Left ventricle myocardium inferior (tissue), 1 donor: ENCODE data around the gene SIGLEC6. TPM values are rescaled to one million over a fixed set of nuclear protein-coding genes. Genes with fewer than 3 reads are reported as not detected.

Experiments
- DNase-seq: peaks from one replicate; pipeline ENCODE4 v3.0.0-alpha.2; 2020
- H3K27ac ChIP-seq: fragments of 200-600 bp; replicated peaks from 2 replicates; pipeline ENCODE4 v1.8.0; 2021
- H3K27me3 ChIP-seq: fragments of 200-600 bp; 2 replicates; pipeline ENCODE4 v1.8.0; 2021; ENCODE audit warnings: low read depth
- H3K36me3 ChIP-seq: fragments of 200-600 bp; 2 replicates; pipeline ENCODE4 v1.8.0; 2021
- H3K4me1 ChIP-seq: fragments of 200-600 bp; 2 replicates; pipeline ENCODE4 v1.8.0; 2021
- H3K4me3 ChIP-seq: fragments of 200-600 bp; 2 replicates; pipeline ENCODE4 v1.8.0; 2021; ENCODE audit warnings: mild to moderate bottlenecking, moderate library complexity
- H3K9me3 ChIP-seq: fragments of 200-600 bp; replicated peaks from 2 replicates; pipeline ENCODE4 v1.8.0; 2021
- CTCF ChIP-seq: fragments of 200-600 bp; IDR thresholded peaks from 2 replicates; pipeline ENCODE4 v1.8.0; 2021; ENCODE audit warnings: antibody characterized with exemption, mild to moderate bottlenecking, borderline replicate concordance
- intact Hi-C: fragments of 100-400 bp; cut with micrococcal nuclease; formaldehyde crosslinking; loops from one replicate; pipeline ENCODE4 v1.11.0; 2022
- total RNA-seq: library from RNA; stranded (reverse); fragmentation: NEBNext Ultra II Directional; extraction: Animal tissue kit (Norgen Biotek cat#: 25700); gene quantifications from one replicate; pipeline ENCODE4 v1.2.1, GENCODE V29; 2021
- donor health status: DM: no; HTN: yes; CAD: no; lungs with severe emphysema.

Gene SIGLEC6
- total RNA-seq, 1 donor from 2014 or later: 0.33 TPM

- intact Hi-C loops: no loop called here
- Histone ChIP-seq H3K27ac (no peak overlapping the region), H3K4me3 (no peak overlapping the region), H3K27me3 (peaks cover 66% of the 10 kb centered on the region), H3K9me3 (peaks cover 14% of the 10 kb centered on the region), H3K36me3 (no peaks in the 10 kb centered on the region), H3K4me1 (no peaks in the 10 kb centered on the region)
- DNase-seq: no peak
- TF ChIP-seq CTCF: no peak
Measured at GRCh38 chr19:51520728-51521127, 10.7 kb downstream of the SIGLEC6 start.

GRCh38 chr19:51514866-51515481 is 16.5 kb downstream of the SIGLEC6 start:
- DNase-seq: no peak
- intact Hi-C loops: no loop called here
- peak; percentile 79 for TF ChIP-seq CTCF
- Histone ChIP-seq H3K36me3 (no peaks in the 10 kb centered on the region), H3K27ac (no peak overlapping the region), H3K4me1 (no peaks in the 10 kb centered on the region), H3K4me3 (no peak overlapping the region), H3K27me3 (peaks cover 66% of the 10 kb centered on the region), H3K9me3 (peaks cover 5% of the 10 kb centered on the region)

- intact Hi-C loops: no loop called here
- Histone ChIP-seq H3K27ac (no peak overlapping the region), H3K9me3 (peaks cover 5% of the 10 kb centered on the region), H3K36me3 (no peaks in the 10 kb centered on the region), H3K27me3 (peaks cover 65% of the 10 kb centered on the region), H3K4me3 (no peak overlapping the region), H3K4me1 (no peaks in the 10 kb centered on the region)
- DNase-seq: no peak
- no peak for TF ChIP-seq CTCF
Measured at GRCh38 chr19:51513968-51514367, 17.5 kb downstream of the SIGLEC6 start.

- intact Hi-C loops: no loop called here
- no peaks in the 10 kb centered on the region for H3K36me3 ChIP-seq
- no peaks in the 10 kb centered on the region for H3K4me1 ChIP-seq
- no peak overlapping the region for H3K27ac ChIP-seq
- DNase-seq: no peak
- H3K27me3 ChIP-seq: peaks cover 72% of the 10 kb centered on the region
- no peaks in the 10 kb centered on the region for H3K9me3 ChIP-seq
- no peak for TF ChIP-seq CTCF
- no peak overlapping the region for H3K4me3 ChIP-seq
Measured at GRCh38 chr19:51511353-51511752, 20.1 kb downstream of the SIGLEC6 start.

GRCh38 chr19:51509823-51510660 is 21.4 kb downstream of the SIGLEC6 start:
- Histone ChIP-seq H3K9me3 (peaks cover 1% of the 10 kb centered on the region), H3K27me3 (peaks cover 72% of the 10 kb centered on the region), H3K4me3 (no peak overlapping the region), H3K36me3 (no peaks in the 10 kb centered on the region), H3K4me1 (no peaks in the 10 kb centered on the region), H3K27ac (no peak overlapping the region)
- intact Hi-C loops: no loop called here
- DNase-seq: no peak
- TF ChIP-seq CTCF: no peak
